Measurements from ENCODE around the gene QRICH1. TPM values are rescaled to one million over a fixed set of nuclear protein-coding genes. Genes with fewer than 3 reads are reported as not detected.

Gene QRICH1
- total RNA-seq, 1 donor from 2014 or later, result 56.0 TPM

DNA sequence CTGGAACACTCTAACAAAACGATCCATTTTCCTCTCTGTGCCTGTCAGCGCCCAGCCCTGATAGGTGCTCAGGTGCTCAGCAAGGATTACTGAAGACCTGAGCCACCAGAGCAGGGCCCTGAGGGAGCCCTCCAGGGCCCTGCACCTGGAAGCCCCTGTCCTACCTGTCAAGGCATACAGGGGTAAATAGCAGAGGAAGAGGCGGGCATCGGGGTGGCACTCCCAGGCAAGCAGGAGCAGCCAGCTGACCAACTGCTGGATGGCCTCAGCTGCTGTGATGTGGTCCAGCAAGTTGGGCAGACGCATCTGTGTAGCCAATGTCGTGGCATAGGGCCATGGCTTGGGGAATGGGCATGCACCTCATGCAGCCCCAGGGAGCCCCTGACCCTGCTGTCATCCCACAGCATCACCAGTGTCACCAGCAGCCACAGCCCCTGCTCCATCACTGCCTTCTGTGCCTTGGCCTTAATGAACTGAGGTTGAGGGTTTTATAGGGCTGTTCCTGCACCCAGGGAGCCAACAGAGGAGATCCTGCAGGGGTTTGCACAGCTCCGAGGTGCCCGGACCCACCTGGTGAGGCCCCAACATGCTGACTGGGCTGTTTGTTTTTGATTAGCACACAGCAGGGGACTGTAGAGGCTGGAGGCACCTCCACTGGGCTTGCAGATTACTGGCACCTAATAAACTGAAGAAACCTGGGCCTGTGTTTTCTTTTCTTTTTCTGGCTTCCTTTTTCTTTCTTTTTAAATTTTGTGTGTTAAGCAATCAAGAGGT is 94.6 kb downstream of the QRICH1 start:
- no peak for DNase-seq (ENCODE audit: low read depth in 2 of 2)

GRCh38 chr3:48997714-48998637 is 95.9 kb downstream of the QRICH1 start:
- no peak for DNase-seq (ENCODE audit: low read depth in 2 of 2)

- DNase-seq (ENCODE audit: low read depth in 2 of 2), result no peak
Measured at GRCh38 chr3:48997102-48997635, 96.7 kb downstream of the QRICH1 start.

GRCh38 chr3:48996640-48997039 is 97.2 kb downstream of the QRICH1 start:
- no peak for DNase-seq (ENCODE audit: low read depth in 2 of 2)

DNA sequence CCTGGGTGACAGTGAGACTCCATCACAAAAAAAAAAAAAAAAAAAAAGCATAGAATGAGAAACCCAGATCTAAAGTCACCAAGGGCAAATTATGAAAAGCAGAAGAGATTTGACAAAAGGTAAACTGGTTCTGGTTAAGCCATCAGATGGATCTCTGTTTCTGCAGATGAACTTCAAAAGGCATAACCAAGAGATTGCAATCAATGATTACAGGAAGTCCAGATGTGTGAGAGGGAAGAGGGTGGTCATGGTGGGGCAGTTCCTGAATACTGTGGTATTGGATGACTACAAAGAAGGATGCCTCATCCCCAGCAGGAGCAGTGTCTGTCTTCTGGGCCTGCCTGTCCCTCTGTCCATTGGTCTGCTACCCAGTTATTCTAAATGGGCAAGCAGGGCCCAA is 100.0 kb downstream of the QRICH1 start:
- DNase-seq (ENCODE audit: low read depth in 2 of 2), result no peak

DNA sequence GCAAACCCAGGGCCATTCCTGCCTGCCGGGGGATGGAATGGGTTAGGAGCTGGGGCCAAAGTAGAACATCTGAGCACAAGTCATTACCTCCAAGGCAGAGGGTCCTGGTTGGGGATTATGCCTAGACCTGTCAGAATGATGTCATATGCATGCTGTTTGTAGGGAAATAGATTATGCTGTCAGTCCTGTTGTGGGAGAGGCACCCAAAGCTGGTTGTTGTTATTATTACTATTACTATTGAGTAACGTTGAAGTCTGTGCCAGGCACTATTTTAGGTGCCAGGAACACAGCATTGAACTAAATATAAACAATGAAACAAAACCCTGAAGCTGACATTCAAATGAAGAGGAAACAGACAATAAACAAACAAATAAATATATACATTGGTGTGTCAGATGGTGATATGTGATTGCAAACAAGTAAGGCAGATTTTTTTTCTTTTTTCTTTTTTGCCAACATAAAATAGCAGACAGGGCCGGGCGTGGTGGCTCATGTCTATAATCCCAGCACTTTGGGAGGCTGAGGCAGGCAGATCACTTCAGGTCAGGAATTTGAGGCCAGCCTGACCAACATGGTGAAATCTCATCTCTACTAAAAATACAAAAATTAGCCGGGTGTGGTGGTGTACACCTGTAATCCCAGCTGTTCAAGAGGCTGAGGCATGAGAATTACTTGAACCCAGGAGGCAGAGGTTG is 101.9 kb downstream of the QRICH1 start:
- DNase-seq (ENCODE audit: low read depth in 2 of 2), result no peak

DNA sequence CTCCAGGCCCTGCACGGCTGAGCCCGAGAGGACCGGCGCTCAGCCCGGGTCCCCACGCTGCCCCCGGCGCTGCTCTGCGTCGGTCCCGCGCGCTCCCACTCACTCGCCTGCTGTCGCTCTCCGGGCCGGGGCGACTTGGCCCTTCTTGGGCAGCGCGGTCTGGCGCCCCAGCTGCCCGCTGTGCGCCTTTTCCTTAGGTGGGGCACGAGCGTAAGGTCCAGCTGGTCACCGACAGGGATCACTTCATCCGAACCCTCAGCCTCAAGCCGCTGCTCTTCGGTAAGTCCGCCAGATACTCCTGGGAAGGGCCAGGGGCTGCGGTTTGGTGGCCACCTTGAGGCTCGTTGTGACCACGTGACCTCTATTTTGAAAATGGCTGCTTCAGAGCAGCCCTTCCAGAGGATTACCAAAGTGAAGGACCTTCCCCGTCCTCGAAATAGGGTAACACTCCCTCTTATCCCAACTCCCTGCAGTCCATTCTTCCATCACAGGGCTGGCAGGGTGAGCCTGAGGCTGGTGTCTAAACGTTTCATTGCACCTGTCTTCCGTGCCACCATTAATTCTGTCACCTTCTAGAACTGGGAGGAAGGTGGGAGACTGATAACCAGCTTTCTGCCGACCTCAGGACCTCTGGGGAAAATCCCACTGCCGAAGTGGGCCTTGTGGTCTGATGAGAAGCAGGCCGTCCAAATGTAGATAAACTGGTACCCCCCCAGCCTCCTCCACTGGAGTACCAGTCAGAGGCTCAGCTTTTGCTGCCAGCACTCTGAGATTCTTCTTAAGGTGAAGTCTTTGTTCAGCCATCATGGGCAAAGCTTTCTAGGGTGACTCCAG is 103.0 kb downstream of the QRICH1 start:
- peak in 1 of 2 donors; percentile 23 for DNase-seq (ENCODE audit: low read depth in 2 of 2)

DNA sequence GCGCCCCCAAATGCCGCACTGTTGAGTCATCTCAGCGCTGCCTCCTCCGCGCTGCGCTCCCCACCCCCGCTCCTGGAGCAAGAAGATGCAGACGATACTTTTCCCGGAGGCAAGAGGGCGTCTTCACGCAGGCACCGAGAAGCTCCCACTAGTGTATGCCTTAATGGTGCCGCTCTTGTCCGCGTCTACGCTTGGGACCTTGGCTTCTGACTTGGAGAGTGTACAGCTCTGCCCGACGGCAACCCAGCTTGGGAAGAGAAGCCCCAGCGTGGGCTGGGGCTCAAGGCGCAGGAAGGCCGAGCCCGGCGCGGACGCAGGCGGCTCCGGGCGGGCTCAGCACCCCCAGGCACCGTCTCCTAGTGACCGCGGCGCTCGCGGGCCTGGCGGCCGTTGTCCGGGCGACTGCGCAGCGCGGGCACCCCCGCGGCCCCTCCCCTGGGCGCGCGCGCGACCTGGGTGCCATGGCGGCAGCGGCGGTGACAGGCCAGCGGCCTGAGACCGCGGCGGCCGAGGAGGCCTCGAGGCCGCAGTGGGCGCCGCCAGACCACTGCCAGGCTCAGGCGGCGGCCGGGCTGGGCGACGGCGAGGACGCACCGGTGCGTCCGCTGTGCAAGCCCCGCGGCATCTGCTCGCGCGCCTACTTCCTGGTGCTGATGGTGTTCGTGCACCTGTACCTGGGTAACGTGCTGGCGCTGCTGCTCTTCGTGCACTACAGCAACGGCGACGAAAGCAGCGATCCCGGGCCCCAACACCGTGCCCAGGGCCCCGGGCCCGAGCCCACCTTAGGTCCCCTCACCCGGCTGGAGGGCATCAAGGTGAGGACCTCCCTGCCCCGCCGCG is 103.9 kb downstream of the QRICH1 start, which contains the start of gene P4HTM:
TSS of gene P4HTM (plus strand) at position 446 of the 840 bp plus-strand sequence. CDS start at position 462, 16 bp downstream.
- peak; percentile 49 to 92 for DNase-seq (ENCODE audit: low read depth in 2 of 2)

DNA sequence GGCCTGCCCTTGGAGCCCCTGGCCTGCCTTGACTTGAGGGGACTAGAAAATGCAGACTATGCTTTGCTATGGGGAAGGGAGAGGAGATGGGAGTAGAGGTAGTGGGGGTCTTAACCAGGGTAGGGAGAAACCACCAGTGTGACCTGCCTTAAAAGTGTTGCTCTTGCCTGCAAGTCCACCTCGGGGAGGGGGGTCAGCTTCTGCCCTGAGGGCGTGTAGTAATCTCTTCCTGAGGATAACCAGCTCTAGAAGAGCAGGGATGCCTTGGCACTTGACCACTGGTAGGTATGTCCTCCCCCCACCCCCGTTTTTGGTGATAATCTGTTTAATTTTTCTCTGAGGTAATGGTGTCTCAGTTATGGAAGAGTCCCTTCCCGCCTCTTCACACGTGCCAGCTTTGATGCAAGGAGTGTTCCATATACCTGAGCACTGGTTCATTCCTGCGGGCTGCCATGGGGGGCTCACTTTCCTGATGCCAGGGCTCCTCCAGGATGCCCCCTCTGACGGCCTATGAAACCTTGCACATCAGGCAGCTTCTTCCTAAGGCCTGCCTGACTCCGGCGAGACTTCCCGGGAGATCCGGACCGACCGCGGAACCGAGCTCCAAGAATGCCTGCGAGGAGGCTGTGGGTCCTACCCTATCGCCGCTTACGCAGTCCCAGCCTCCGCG is 104.6 kb downstream of the QRICH1 start:
- DNase-seq (ENCODE audit: low read depth in 2 of 2), result no peak

GRCh38 chr3:48985831-48986376 is 108.0 kb downstream of the QRICH1 start:
- no peak for DNase-seq (ENCODE audit: low read depth in 2 of 2)

- peak in 1 of 2 donors; percentile 17 for DNase-seq (ENCODE audit: low read depth in 2 of 2)
Measured at GRCh38 chr3:48984663-48985062, 109.2 kb downstream of the QRICH1 start.

DNA sequence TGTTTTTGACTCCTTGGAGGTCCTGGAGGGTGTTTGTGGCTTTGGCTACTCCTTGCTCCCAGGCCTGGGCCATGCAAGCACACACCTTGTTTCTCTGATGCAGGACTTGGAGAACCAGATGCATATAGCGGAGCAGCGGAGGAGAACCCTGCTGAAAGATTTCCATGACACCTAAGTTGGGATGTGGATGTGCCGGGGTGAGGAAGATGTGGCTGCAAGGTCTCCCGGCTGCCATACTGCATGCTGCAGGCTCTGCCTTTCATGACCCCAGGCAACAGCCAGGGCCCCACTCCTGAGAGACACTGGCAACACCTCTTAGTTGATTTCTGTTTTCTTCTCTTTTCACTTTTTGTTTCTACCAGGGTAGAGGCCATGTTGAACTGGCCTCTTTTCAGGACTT is 110.8 kb downstream of the QRICH1 start:
- no peak for DNase-seq (ENCODE audit: low read depth in 2 of 2)

DNA sequence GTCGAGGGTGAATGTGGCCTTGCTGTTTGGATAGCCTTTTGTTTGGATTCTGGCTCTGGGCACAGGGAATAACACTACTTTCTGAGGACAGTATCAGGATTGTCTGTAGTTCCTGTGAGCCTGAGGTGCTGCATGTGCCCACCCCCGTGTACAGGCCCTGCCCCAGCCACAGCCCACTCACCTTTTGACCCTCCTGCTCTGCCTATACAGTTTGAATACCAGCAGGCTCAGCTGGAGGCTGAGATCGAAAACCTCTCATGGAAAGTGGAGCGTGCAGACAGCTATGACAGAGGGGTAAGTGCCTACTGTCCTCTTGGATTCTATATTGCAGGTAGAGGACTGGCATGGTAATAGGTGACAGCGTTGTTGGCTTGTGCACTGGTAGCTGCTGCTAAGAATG is 111.2 kb downstream of the QRICH1 start:
- no peak for DNase-seq (ENCODE audit: low read depth in 2 of 2)

GRCh38 chr3:48982016-48982415 is 111.9 kb downstream of the QRICH1 start:
- DNase-seq (ENCODE audit: low read depth in 2 of 2), result no peak

- DNase-seq (ENCODE audit: low read depth in 2 of 2), result no peak
Measured at GRCh38 chr3:48980295-48980694, 113.6 kb downstream of the QRICH1 start.
